Measurements from ENCODE around the gene SPDEF.

- TF ChIP-seq CTCF (IDR thresholded peaks at IDR 0.05; ENCODE audit: low read length) (no peak), EZH2 (IDR thresholded peaks at IDR 0.05; ENCODE audit: borderline replicate concordance, low read length) (no peak)
Measured at GRCh38 chr6:34519971-34520644, 36.0 kb downstream of the SPDEF start.
